Jurkat, Clone E6-1 (cell line): Measurements from ENCODE around the gene OLR1. TPM values are rescaled to one million over a fixed set of nuclear protein-coding genes. Genes with fewer than 3 reads are reported as not detected.
"Not testable (repeated sequence)": the region's sequence is repeated elsewhere in the genome, so short reads cannot be mapped to it uniquely, and the experiment has no call there.

Experiments used
- DNase-seq: peaks from one replicate; pipeline ENCODE4 v3.0.0-alpha.2; 2011; ENCODE audit warnings: low read depth, low spot score
- H3K4me3 ChIP-seq: 2 replicates; pipeline ENCODE4 v1.5.1; 2011; ENCODE audit warnings: mild to moderate bottlenecking, low read length, control low read depth, moderate library complexity
- polyA plus RNA-seq: library from polyadenylated mRNA; unstranded; fragments of >200 nt; gene quantifications from one replicate; pipeline ENCODE4 v1.2.1, GENCODE V29; 2012; ENCODE audit warnings: missing spikeins; ENCODE audit not compliant: insufficient read length, insufficient read depth

Gene OLR1
- polyA plus RNA-seq = not detected

GRCh38 chr12:10171973-10172728 is at the start of gene OLR1:
Gene OLR1, minus strand, starts transcription at chr12:10172132. Its CDS starts 55 bp downstream, at chr12:10172077.
- DNase-seq = no peak
- no peak within 1 kb of the TSS for H3K4me3 ChIP-seq

GRCh38 chr12:10220398-10221077 is 48.6 kb upstream of the OLR1 start:
- H3K4me3 ChIP-seq = no peak overlapping the region
- DNase-seq = no peak

- H3K4me3 ChIP-seq = no peak overlapping the region
- DNase-seq = no peak
Measured at GRCh38 chr12:10218021-10218420, 46.1 kb upstream of the OLR1 start.

- DNase-seq, H3K4me3 ChIP-seq: not testable (repeated sequence)
Measured at GRCh38 chr12:10215946-10216345, 44.0 kb upstream of the OLR1 start.

GRCh38 chr12:10215436-10215835 is 43.5 kb upstream of the OLR1 start:
- H3K4me3 ChIP-seq = no peak overlapping the region
- no peak for DNase-seq

GRCh38 chr12:10214895-10215267 is 42.9 kb upstream of the OLR1 start:
- H3K4me3 ChIP-seq = no peak overlapping the region
- DNase-seq = no peak

GRCh38 chr12:10214136-10214894 is 42.4 kb upstream of the OLR1 start:
- no peak for DNase-seq
- peak overlapping the region; percentile 68 for H3K4me3 ChIP-seq

GRCh38 chr12:10213168-10214135 is 41.5 kb upstream of the OLR1 start:
- peak overlapping the region; percentile 68 for H3K4me3 ChIP-seq
- peak; percentile 50 for DNase-seq

- peak; percentile 42 for DNase-seq
- peak within 1 kb of the TSS; percentile 68 for H3K4me3 ChIP-seq
Measured at GRCh38 chr12:10212739-10213131, 40.8 kb upstream of the OLR1 start, which contains the start of gene GABARAPL1. Gene GABARAPL1, plus strand, starts transcription at chr12:10212877. Its CDS starts 253 bp downstream, at chr12:10213130.

- H3K4me3 ChIP-seq = peak overlapping the region; percentile 68
- peak; percentile 52 for DNase-seq
Measured at GRCh38 chr12:10211940-10212738, 40.2 kb upstream of the OLR1 start.

GRCh38 chr12:10211101-10211939 is 39.4 kb upstream of the OLR1 start:
- DNase-seq = no peak
- H3K4me3 ChIP-seq = no peak overlapping the region

- no peak overlapping the region for H3K4me3 ChIP-seq
- no peak for DNase-seq
Measured at GRCh38 chr12:10210225-10210624, 38.3 kb upstream of the OLR1 start.

- no peak overlapping the region for H3K4me3 ChIP-seq
- no peak for DNase-seq
Measured at GRCh38 chr12:10207136-10207535, 35.2 kb upstream of the OLR1 start.

GRCh38 chr12:10205220-10205807 is 33.4 kb upstream of the OLR1 start:
- no peak for DNase-seq
- H3K4me3 ChIP-seq = no peak overlapping the region

GRCh38 chr12:10204495-10204894 is 32.6 kb upstream of the OLR1 start:
- H3K4me3 ChIP-seq, DNase-seq: not testable (repeated sequence)

- no peak for DNase-seq
Measured at GRCh38 chr12:10197879-10198278, 25.9 kb upstream of the OLR1 start.

GRCh38 chr12:10196210-10196609 is 24.3 kb upstream of the OLR1 start:
- H3K4me3 ChIP-seq = no peak overlapping the region
- DNase-seq = no peak

More at GRCh38 chr12:10197879-10198278, 25.9 kb upstream of the OLR1 start:
- H3K4me3 ChIP-seq = no peak overlapping the region
